DMS79 (cell line): Measurements from ENCODE around the gene ORC2.
"Not testable (repeated sequence)": the region's sequence is repeated elsewhere in the genome, so short reads cannot be mapped to it uniquely, and the experiment has no call there.

Experiments used
- DNase-seq: peaks from one replicate; lab custom pipeline; 2025; lab: John Stamatoyannopoulos, UW

Gene ORC2

GRCh38 chr2:200963124-200963917 is at the start of gene ORC2:
Gene ORC2, minus strand, starts transcription at chr2:200963660. Its CDS starts 5,537 bp downstream, at chr2:200958123.
- peak; percentile 92 for DNase-seq

- DNase-seq: no peak
These were observed 44.9 kb upstream of the ORC2 start for GRCh38 chr2:201008296-201008829.

- no peak for DNase-seq
These were observed 44.1 kb upstream of the ORC2 start for GRCh38 chr2:201007584-201007998.

GRCh38 chr2:201006704-201007103 is 43.2 kb upstream of the ORC2 start:
- DNase-seq: no peak

GRCh38 chr2:201004370-201004769 is 40.9 kb upstream of the ORC2 start:
- no peak for DNase-seq

- no peak for DNase-seq
These were observed 29.6 kb upstream of the ORC2 start for GRCh38 chr2:200993097-200993496.

GRCh38 chr2:200987137-200987536 is 23.7 kb upstream of the ORC2 start:
- no peak for DNase-seq

GRCh38 chr2:200985799-200986198 is 22.3 kb upstream of the ORC2 start:
- DNase-seq: no peak

- DNase-seq: no peak
These were observed 13.2 kb upstream of the ORC2 start for GRCh38 chr2:200976710-200977109.

- DNase-seq: no peak
These were observed 12.2 kb upstream of the ORC2 start for GRCh38 chr2:200975672-200976071.

- not testable (repeated sequence) for DNase-seq
These were observed 6.6 kb upstream of the ORC2 start for GRCh38 chr2:200970057-200970456.

- no peak for DNase-seq
These were observed 5.3 kb upstream of the ORC2 start for GRCh38 chr2:200968735-200969134.

- DNase-seq: no peak
These were observed 4.7 kb upstream of the ORC2 start for GRCh38 chr2:200968162-200968561.

GRCh38 chr2:200966770-200967169 is 3.3 kb upstream of the ORC2 start:
- DNase-seq: no peak

GRCh38 chr2:200964498-200964897 is 1.0 kb upstream of the ORC2 start:
- DNase-seq: no peak

GRCh38 chr2:200963918-200964252 is 425 bp upstream of the ORC2 start:
- not testable (repeated sequence) for DNase-seq

- DNase-seq: no peak
These were observed 693 bp downstream of the ORC2 start for GRCh38 chr2:200962811-200963123.

GRCh38 chr2:200961674-200962073 is 1.8 kb downstream of the ORC2 start:
- no peak for DNase-seq

GRCh38 chr2:200950378-200950777 is 13.1 kb downstream of the ORC2 start:
- no peak for DNase-seq

- DNase-seq: no peak
These were observed 18.1 kb downstream of the ORC2 start for GRCh38 chr2:200945395-200945729.

GRCh38 chr2:200944467-200945394 is 18.7 kb downstream of the ORC2 start:
- DNase-seq: no peak

GRCh38 chr2:200943527-200944105 is 19.8 kb downstream of the ORC2 start:
- DNase-seq: no peak

- no peak for DNase-seq
These were observed 23.6 kb downstream of the ORC2 start for GRCh38 chr2:200939832-200940231.
